Heart left ventricle (tissue), 16 donors: ENCODE results near the gene CLNK. TPM values are rescaled to one million over a fixed set of nuclear protein-coding genes. Genes with fewer than 3 reads are reported as not detected.

ENCODE experiments used
- ATAC-seq, 4 donors: fragments of 200-7000 bp; cut with Tn5 transposase; one replicate each; pipeline ENCODE4 v1.9.1; 2020 to 2022; ENCODE audit warnings: moderate library complexity in 4 of 4, mild to moderate bottlenecking in 3 of 4, moderate number of reproducible peaks in 1 of 4
- DNase-seq, 5 donors: peaks; one replicate each; pipeline ENCODE4 v3.0.0-alpha.2; 2020
- H3K27ac ChIP-seq, 12 donors: fragments of 200-600 bp; sonication (generic) in 4 of 12; one replicate each; pipeline versions ENCODE4 v1.5.0 to v1.8.0; 2016 to 2022; ENCODE audit warnings: mild to moderate bottlenecking in 2 of 12
- H3K27me3 ChIP-seq, 9 donors: fragments of 200-600 bp; sonication (generic) in 2 of 9; one replicate each; pipeline versions ENCODE4 v1.5.1 to v1.8.0; 2016 to 2022; ENCODE audit warnings: mild to moderate bottlenecking in 3 of 9
- H3K36me3 ChIP-seq, 9 donors: fragments of 200-600 bp; sonication (generic) in 2 of 9; one replicate each; pipeline versions ENCODE4 v1.5.0 to v1.8.0; 2018 to 2022; ENCODE audit warnings: mild to moderate bottlenecking in 2 of 9
- H3K4me1 ChIP-seq, 12 donors: fragments of 200-600 bp; sonication (generic) in 4 of 12; one replicate each; pipeline versions ENCODE4 v1.5.0 to v1.8.0; 2016 to 2022; ENCODE audit warnings: mild to moderate bottlenecking in 3 of 12
- H3K4me3 ChIP-seq, 12 donors: fragments of 200-600 bp; sonication (generic) in 4 of 12; one replicate each; pipeline versions ENCODE4 v1.5.0 to v1.8.0; 2017 to 2022; ENCODE audit warnings: mild to moderate bottlenecking in 9 of 12, moderate library complexity in 4 of 12
- H3K9me3 ChIP-seq, 12 donors: fragments of 200-600 bp; sonication (generic) in 4 of 12; one replicate each; pipeline versions ENCODE4 v1.5.0 to v1.8.0; 2016 to 2022; ENCODE audit warnings: mild to moderate bottlenecking in 1 of 12
- CTCF ChIP-seq, 12 donors: fragments of 200-600 bp; sonication (generic) in 4 of 12; IDR thresholded peaks; one replicate each; pipeline versions ENCODE4 v1.5.0 to v1.8.0; 2018 to 2022; ENCODE audit warnings: antibody characterized with exemption in 12 of 12, mild to moderate bottlenecking in 5 of 12
- POLR2A ChIP-seq, 2 donors: fragments of 450-650 bp; IDR thresholded peaks; one replicate each; pipeline ENCODE4 v1.6.1; 2017; ENCODE audit warnings: antibody characterized with exemption in 2 of 2, mild to moderate bottlenecking in 2 of 2, moderate library complexity in 2 of 2
- WGBS, 4 donors: extraction: QIAGEN DNeasy Blood & Tissue Kit in 2 of 4; methylation state at CpG; one replicate each; pipeline versions ENCODE4 v1.1.5 to v1.1.7; 2013 to 2018; 5-methylcytosine and 5-hydroxymethylcytosine counted together
- intact Hi-C, 10 donors: fragments of 100-400 bp; cut with DNase I; formaldehyde crosslinking; loops; one replicate each; pipeline versions ENCODE4 v1.11.1 to v1.14.2; 2022
- polyA plus RNA-seq, 2 donors: library from polyadenylated mRNA; stranded (reverse); fragments of 200-250 nt; gene quantifications; one replicate each; pipeline ENCODE4 v1.2.3, GENCODE V29; 2013
- total RNA-seq, 9 donors: library from RNA; depleted of rRNA in 2 of 9; stranded (reverse); fragments of >200 nt in 2 of 9; fragmentation: NEBNext Ultra II Directional in 3 of 9; extraction: Animal tissue kit (Norgen Biotek cat#: 25700) in 3 of 9; gene quantifications; one replicate each; pipeline versions ENCODE4 v1.1.0 to v1.2.4, GENCODE V29; 2016 to 2023
- donor health status: ischemic (EF 13 %, LVEDD 7.1; RV severe dilation, severe dysfunction).
- donor health status: healthy with polysubstance abuse.
- donor health status: DM: no; HTN: yes; CAD: no.
- donor health status: DM: no; HTN: no; CAD: no.
- donor health status: ischemic (EF 25% LVEDD 6.9; RV normal size, moderate dysfunction).
- donor health status: ischemic (EF 25% LVEDD 5.7; RV mildly dilated, moderate dysfunction).
- donor health status: healthy.
- donor health status: DM: yes; HTN: yes; CAD: no.
- donor health status: ischemic (EF 35%, LVEDD 5.7; RV mildly dilated, moderate dysfunction).
- donor health status: nonischemic (EF 11% LVEDD 7.7; RV severe dilation, severe dysfunction).
- donor health status: DM: yes; HTN: yes; CAD: no.
- donor health status: PGD.
- donor health status: ischemic (EF 29% LVEDD 5.4; RV normal size, mild dysfunction).
- donor health status: nonischemic (EF 23%, LVEDD 6.1; RV moderate dilation, normal function).

The CLNK gene
- total and polyA plus RNA-seq, 11 donors: 0.01 to 0.16 (median 0.11) TPM; not detected in 8

- H3K4me3 ChIP-seq: no peak overlapping the region
- WGBS, 4 donors: 74 to 78% (median 77%) methylated on average over 3 of the region's 3 CpGs
- TF ChIP-seq CTCF (IDR thresholded peaks at IDR 0.05) (no peak), POLR2A (IDR thresholded peaks at IDR 0.05) (no peak)
- no peaks in the 10 kb centered on the region for H3K36me3 ChIP-seq
- H3K9me3 ChIP-seq: no peaks in the 10 kb centered on the region
- DNase-seq (no peak), ATAC-seq (no peak)
- intact Hi-C loops: no loop called here
- H3K27ac ChIP-seq: no peak overlapping the region
- no peaks in the 10 kb centered on the region for H3K4me1 ChIP-seq
- H3K27me3 ChIP-seq: peaks cover 0 to 5% (median 0%) of the 10 kb centered on the region in 9 donors
These were observed 47.1 kb upstream of the CLNK start for GRCh38 chr4:10731690-10732089.

GRCh38 chr4:10731162-10731561 is 46.6 kb upstream of the CLNK start:
- H3K4me1 ChIP-seq: no peaks in the 10 kb centered on the region
- no peak overlapping the region for H3K27ac ChIP-seq
- no peak overlapping the region for H3K4me3 ChIP-seq
- WGBS, 4 donors: 66 to 92% (median 81%) methylated on average over 4 of the region's 4 CpGs
- DNase-seq (no peak), ATAC-seq (no peak)
- peaks cover 0 to 5% (median 0%) of the 10 kb centered on the region in 9 donors for H3K27me3 ChIP-seq
- TF ChIP-seq CTCF (IDR thresholded peaks at IDR 0.05) (no peak), POLR2A (IDR thresholded peaks at IDR 0.05) (no peak)
- H3K9me3 ChIP-seq: no peaks in the 10 kb centered on the region
- intact Hi-C loops: no loop called here
- H3K36me3 ChIP-seq: no peaks in the 10 kb centered on the region

- Histone ChIP-seq H3K27ac (no peak overlapping the region), H3K9me3 (no peaks in the 10 kb centered on the region), H3K4me3 (no peak overlapping the region), H3K36me3 (no peaks in the 10 kb centered on the region), H3K4me1 (no peaks in the 10 kb centered on the region), H3K27me3 (peaks cover 0 to 5% (median 0%) of the 10 kb centered on the region in 9 donors)
- TF ChIP-seq CTCF (IDR thresholded peaks at IDR 0.05) (no peak), POLR2A (IDR thresholded peaks at IDR 0.05) (no peak)
- ATAC-seq (no peak), DNase-seq (no peak)
- WGBS, 4 donors: 86 to 91% (median 89%) methylated on average over 7 of the region's 7 CpGs
- intact Hi-C loops: no loop called here
These were observed 46.0 kb upstream of the CLNK start for GRCh38 chr4:10730590-10730989.

- no peaks in the 10 kb centered on the region for H3K9me3 ChIP-seq
These were observed 45.5 kb upstream of the CLNK start for GRCh38 chr4:10730019-10730418.

More at GRCh38 chr4:10730019-10730418, 45.5 kb upstream of the CLNK start:
- no peaks in the 10 kb centered on the region for H3K36me3 ChIP-seq
- H3K4me3 ChIP-seq: no peak overlapping the region
- intact Hi-C loops: no loop called here
- H3K27ac ChIP-seq: no peak overlapping the region
- H3K4me1 ChIP-seq: no peaks in the 10 kb centered on the region
- TF ChIP-seq POLR2A (IDR thresholded peaks at IDR 0.05) (no peak), CTCF (IDR thresholded peaks at IDR 0.05) (no peak)
- WGBS, 4 donors: 59 to 89% (median 71%) methylated on average over 4 of the region's 4 CpGs
- H3K27me3 ChIP-seq: peaks cover 0 to 5% (median 0%) of the 10 kb centered on the region in 9 donors
- ATAC-seq (no peak), DNase-seq (no peak)
